Neural cell (in vitro differentiated cells): ENCODE results near the gene PLEKHA7.
"Not testable (repeated sequence)": the region's sequence is repeated elsewhere in the genome, so short reads cannot be mapped to it uniquely, and the experiment has no call there.

Source experiments
- EZH2 ChIP-seq: fragments of 200-600, 300-800 bp; shearing (Covaris generic), sonication (generic); IDR thresholded peaks from 2 replicates; pipeline ENCODE4 v1.6.1; 2014; ENCODE audit warnings: antibody characterized with exemption, low read length, borderline replicate concordance, mild to moderate bottlenecking; ENCODE audit not compliant: insufficient read depth, poor library complexity, severe bottlenecking
- TF ChIP-seq, protein P1 (sequence below): fragments of 450-650 bp; IDR thresholded peaks from 2 replicates; pipeline ENCODE4 v1.5.1; 2014; ENCODE audit warnings: antibody characterized with exemption, mild to moderate bottlenecking, moderate library complexity; ENCODE audit not compliant: poor library complexity, severe bottlenecking

GRCh38 chr11:16887887-16888286 is 126.3 kb downstream of the PLEKHA7 start:
- TF ChIP-seq, protein P1, sequence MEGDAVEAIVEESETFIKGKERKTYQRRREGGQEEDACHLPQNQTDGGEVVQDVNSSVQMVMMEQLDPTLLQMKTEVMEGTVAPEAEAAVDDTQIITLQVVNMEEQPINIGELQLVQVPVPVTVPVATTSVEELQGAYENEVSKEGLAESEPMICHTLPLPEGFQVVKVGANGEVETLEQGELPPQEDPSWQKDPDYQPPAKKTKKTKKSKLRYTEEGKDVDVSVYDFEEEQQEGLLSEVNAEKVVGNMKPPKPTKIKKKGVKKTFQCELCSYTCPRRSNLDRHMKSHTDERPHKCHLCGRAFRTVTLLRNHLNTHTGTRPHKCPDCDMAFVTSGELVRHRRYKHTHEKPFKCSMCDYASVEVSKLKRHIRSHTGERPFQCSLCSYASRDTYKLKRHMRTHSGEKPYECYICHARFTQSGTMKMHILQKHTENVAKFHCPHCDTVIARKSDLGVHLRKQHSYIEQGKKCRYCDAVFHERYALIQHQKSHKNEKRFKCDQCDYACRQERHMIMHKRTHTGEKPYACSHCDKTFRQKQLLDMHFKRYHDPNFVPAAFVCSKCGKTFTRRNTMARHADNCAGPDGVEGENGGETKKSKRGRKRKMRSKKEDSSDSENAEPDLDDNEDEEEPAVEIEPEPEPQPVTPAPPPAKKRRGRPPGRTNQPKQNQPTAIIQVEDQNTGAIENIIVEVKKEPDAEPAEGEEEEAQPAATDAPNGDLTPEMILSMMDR = not testable (repeated sequence)
- TF ChIP-seq EZH2 = not testable (repeated sequence)
